Stimulated activated CD4-positive, alpha-beta T cell treated with anti-CD3 and anti-CD28 coated beads, Interleukin-2, amount 100 ng/mL, for 4 hours (primary cell): Measurements from ENCODE around the gene SUPT20H.
"Not testable (repeated sequence)": the region's sequence is repeated elsewhere in the genome, so short reads cannot be mapped to it uniquely, and the experiment has no call there.

ENCODE experiments used
- DNase-seq: peaks from one replicate; pipeline ENCODE4 v3.0.0-alpha.2; 2020; ENCODE audit warnings: low read depth

Gene SUPT20H

DNA sequence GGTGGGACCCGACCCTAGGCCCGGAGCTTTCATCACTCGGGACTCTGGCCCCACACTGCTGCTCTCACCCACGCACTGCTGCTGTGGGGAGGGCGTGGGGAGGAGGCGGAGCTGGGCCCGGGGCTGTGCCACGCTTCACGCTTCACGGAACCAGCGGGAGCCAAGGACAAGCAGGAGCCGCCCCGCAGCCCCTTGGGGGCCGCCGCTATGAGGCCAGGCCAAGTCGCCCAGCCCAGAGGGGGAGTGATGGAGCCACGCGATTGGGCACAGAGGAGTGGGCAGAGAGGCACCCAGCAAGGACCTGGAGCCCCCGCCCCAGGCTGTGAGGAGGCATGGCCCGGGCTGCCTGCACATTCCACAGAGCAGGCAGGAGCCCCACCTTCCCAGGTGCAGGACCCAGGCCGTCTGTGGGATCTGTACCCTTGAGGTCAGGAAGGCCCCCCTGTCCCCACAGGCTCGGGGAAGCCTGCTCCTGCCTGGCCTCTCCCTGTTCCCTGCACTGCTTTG, 10.2 kb upstream of the SUPT20H start:
- DNase-seq = no peak

DNA sequence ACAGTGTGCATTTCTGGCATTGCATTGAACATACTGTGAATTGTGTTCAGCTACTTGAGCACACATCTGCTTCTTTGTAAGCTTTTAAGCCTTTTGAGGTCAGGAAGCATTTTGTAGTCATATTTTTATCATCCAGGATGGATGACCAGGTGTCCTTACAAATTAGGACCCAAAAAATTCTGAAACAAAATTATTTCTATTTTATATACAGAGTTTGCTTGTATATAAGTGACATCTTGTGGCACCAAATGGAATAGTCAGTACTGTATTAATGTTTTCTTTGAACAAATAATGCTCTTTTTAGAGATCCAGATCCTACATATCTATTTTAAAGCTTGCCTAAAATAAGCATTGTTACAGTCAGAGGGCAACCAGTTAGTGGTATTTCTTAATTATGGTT, 9.5 kb upstream of the SUPT20H start:
- no peak for DNase-seq

DNA sequence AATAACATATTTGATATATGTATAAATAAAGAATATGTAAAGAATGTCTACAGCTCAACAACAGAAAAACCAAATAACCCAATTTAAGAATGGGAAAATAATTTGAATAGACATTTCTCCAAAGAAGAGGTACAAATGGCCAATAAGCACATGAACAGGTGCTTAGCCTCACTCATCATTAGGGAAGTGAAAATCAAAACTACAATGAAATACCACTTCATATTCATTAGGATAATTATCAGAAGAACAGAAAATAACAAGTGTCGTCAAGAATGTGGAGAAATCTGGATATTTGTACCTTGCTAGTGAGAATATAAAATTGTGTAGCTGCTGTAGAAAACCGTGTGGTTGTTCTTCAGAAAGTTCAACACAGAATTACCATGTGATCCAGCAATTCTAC, 8.4 kb upstream of the SUPT20H start:
- DNase-seq = no peak

DNA sequence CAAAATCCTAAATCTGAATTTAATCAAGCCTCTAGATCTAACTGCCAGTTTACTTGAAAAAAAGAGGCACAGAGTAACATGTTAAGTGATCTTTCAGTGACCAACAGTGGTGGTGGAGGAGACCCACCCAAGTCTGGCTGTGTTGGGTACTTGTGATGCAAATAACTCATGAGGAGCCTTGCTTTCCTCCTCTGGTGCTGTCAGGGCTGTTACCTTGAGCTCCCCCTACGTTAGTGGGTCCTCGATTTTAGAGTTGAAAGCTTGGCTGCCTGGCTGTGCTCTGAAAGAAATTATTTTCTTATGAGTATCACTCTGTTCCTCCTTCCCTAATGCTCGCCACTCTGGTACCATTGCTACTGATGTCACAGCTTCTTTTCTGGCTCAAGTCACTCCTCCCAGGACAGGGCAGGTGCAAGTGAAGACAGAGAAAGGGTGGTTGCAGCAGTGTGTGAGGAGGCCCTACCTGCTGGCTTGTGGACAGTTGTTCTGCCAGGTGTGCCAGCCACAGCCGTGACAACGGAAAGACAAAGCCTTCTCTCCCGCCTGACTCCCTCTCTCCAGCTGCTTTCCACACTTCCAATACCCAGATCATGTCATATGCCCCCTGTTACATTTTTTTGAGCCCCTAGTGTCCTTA, 6.5 kb upstream of the SUPT20H start:
- no peak for DNase-seq

DNA sequence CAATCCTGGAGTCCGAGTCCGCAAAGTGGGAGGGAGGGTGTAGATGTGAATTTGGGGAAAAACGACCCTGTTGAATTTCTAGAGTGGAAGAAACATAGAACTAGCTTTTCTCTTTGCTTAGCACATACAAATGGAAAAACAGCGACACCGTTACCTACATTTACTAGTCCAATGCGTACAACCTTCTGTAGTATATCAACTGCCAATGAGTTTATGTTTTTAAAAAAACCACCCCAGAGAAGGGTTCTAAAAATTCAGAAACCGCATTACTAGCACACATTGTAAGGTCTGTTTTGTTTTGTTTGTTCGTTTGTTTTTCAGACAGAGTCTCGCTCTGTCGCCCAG, 332 bp upstream of the SUPT20H start:
- no peak for DNase-seq

DNA sequence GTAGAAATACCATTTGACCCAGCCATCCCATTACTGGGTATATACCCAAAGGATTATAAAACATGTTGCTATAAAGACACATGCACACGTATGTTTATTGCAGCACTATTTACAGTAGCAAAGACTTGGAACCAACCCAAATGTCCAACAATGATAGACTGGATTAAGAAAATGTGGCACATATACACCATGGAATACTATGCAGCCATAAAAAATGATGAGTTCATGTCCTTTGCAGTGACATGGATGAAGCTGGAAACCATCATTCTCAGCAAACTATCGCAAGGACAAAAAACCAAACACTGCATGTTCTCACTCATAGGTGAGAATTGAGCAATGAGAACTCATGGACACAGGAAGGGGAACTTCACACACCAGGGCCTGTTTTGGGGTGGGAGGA, 3.3 kb downstream of the SUPT20H start:
- DNase-seq = not testable (repeated sequence)

DNA sequence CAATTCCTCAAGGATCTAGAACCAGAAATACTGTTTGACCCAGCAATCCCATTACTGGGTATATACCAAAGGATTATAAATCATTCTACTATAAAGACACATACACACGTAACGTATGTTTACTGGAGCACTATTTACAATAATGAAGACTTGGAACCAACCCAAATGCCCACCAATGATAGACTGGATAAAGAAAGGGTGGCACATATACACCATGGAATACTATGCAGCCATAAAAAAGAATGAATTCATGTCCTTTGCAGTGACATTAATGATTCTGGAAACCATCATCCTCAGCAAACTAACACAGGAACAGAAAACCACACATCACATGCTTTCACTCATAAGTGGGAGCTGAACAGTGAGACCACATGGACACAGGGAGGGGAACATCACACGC, 6.4 kb downstream of the SUPT20H start:
- DNase-seq = not testable (repeated sequence)

DNA sequence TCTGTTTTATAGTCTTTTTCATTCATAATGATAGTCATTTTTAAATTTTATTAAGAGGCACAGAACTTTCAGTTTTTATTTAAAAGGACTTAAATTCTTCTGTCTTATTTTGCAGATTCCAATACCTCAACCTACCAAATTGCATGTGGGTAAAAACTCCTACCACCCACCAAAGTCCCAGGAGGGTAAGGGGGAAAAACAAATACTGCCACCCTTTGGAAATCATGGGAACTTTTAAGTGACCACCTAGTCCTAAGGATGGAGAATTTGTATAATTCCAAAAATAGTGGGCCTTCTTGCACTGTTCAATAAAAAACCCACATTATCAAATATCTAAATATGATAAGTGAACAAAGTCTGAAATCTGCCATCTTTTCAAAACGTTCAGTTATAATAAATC, 9.7 kb downstream of the SUPT20H start:
- DNase-seq = no peak

DNA sequence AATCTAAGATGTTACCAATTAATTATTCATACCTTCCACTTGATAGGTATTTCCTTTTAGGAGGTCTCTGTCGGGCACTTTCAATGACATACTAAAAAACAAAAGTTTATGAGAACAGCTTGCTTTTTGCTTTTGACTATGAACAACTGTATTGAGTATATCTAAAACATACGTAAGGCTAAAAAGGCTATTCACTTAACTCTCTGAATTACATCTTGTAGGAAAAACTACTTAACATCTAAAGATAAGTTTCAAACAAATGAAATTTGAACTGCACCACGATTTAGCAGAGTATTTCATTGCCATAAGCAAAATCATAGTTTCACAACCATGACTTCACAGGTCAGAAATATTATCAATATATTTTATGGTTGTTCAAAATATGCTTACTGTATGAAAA, 11.6 kb downstream of the SUPT20H start:
- DNase-seq = no peak

DNA sequence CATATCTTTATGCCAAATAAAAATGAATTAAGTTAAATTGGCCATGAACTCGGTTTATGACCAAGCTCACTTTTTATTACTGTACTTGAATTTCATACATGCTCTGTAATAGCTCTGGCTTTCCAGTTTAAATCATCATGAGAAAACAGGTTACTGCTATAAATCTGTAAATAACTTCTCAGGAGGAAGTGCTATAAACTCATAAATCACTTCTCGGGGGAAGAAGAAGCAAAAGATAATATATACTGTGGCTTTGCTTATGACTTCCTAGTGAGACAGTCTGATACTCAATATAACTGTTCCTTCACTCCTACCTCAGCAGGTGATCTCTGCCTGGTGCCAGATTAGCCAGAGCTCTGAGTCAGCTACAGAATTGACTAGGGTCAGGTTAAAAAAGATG, 12.5 kb downstream of the SUPT20H start:
- DNase-seq = no peak

DNA sequence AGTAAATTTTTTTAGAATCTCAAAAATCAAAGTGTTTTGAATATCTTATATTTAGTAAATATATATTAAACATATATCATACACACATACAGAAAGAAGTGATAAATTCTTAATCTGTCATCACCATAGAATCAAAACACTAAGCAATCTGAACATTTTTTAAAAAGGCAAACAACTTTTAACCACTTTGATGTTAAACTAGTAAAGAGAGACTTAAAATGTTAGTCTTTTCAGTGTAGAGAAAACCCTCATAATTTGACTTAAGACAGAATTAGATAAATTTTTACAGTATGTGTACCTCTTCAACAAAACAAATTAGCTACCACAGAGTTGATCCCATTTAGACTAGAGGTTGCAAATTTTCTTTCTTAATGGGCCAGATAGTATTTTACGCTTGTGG, 13.4 kb downstream of the SUPT20H start:
- no peak for DNase-seq

DNA sequence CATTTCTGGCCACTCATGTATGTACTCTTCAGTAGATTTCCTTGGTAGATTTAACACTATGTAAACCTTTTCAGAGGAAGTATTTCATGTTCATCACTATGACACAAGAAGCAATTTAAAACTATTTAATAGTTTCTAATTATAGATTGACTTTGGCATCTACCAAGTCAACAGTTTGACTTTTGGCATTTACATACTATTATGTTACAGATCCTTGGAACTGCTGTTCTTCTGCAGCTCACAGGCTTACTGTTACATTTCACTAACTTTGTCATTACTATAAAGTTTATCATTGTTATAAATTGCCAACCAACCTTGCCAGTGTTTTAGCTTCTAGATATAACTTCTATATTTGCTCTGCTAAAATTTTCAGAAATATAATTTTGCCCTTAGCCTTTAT, 18.7 kb downstream of the SUPT20H start:
- DNase-seq = no peak

DNA sequence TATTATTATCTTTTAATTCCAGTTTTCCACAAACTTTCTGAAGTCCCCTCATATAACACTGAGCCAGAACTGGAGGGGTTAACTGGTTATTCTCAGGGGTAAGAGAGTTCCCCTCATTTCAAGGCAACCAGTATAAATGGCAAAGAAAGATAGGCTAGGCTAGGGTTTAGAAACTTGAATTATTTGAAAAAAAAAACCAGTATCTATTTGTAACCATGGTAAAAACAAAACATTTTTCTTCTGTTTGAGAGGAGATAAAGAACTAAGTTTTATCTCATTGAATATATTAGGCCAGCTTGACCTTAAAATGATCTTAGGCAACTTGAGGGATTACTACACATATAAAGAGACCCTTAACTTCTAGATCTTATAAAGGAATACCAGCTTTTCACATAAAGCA, 19.6 kb downstream of the SUPT20H start:
- DNase-seq = no peak

DNA sequence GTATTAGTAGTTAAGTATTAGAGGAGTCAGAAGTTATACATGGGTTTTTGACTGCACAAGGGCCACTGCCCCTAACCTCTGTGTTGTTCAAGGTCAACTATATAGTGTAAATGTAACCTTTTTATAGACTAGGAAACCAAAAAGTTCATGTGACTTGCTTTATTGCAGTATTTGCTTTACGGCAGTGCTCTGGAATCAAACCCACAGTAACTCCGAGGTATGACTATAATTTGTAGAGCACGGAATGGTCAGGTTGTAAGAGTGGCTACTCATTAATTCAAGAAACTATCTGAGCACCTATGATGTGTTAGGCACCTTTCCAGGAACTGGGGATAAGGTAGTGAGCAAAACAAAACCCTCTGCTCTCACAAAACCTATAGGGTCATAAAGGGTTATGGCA, 22.2 kb downstream of the SUPT20H start:
- no peak for DNase-seq

DNA sequence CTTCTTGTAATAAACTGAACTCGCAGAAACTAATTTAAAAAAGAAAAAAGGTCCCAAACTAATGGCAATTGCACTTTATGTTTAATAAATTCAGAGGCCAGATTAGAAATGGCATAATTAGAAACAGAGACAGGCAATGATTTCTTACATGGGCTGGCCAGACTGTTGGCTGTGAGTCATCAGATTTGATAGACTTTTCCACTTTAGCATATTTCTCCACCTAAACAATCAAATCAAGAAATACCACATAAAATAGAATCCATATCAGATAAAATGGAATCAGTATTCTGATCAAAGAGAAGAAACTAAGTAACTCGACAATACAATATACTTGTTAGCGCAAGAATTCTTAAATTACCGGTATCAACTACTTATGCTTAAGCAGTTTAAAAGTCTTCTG, 29.9 kb downstream of the SUPT20H start:
- DNase-seq = no peak

DNA sequence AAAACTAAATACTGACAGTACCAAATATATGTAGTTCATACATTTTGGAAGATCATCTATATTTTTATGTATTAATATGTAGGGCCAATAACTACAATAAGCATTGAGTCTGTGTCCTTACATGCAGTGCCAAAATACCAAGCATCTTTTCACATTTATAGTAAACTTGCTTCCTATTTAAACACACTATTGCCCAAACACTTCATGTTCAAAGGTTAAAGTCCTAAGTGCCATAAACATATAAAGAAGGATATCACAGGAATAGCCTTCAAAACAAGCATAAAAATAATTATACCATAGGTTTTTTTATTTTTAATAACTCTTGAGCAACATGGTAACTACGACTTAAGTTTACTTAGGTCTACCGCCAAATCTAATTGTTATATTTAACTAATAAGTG, 31.8 kb downstream of the SUPT20H start:
- DNase-seq = no peak

DNA sequence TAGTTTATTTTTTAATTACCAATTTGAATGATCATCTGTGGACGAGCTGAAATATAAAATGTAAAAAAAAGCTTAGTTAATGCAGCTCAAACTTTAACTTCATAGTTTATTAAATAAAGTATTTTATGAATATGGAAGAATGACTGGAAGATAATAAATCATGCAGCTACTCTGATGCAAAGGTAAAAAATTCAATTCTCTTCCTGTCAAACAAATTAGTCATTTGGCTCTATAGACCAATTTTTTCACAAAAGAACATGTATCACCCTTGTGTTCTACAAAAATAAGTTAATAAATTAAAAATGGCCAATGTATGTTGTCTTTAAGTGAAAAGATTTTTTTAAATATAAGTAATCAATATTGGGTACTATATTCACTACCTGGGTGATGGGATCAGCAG, 32.7 kb downstream of the SUPT20H start:
- DNase-seq = no peak

DNA sequence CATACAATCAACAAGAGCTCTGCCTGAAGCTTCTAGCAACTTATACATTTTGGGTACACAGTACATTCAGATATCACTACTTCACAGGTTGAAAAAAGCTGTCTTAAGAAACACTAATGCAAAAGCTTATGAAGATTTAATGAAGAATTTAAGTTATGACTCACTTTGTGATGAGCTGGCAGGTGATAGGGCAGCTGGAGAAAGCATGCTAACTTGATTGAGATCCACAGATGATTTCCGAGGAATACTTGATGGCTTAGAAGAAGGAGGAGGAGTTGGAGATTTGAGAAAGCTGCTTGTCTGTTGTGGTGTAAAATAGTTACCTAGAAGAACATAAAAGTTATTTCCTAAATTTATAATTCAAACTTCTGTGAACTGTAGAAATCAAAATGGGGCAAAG, 35.6 kb downstream of the SUPT20H start:
- no peak for DNase-seq

DNA sequence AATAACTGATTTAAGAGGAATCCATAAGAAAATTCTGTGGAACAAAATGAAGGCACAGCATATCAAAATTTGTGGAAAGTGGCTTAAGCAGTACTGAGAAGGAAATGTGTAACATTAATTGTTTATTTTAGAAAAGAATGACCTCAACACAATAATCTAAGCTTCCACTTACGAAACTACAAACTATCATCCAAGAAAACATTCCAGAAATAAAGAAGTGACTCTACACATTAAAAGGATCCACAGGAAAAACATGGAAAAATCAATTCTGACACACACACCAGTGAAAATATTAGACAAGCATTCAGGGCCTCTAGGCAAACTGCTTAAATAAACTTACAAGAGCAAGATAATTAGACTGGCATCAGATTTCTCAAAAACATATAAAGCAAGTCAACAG, 44.9 kb downstream of the SUPT20H start:
- DNase-seq = no peak

DNA sequence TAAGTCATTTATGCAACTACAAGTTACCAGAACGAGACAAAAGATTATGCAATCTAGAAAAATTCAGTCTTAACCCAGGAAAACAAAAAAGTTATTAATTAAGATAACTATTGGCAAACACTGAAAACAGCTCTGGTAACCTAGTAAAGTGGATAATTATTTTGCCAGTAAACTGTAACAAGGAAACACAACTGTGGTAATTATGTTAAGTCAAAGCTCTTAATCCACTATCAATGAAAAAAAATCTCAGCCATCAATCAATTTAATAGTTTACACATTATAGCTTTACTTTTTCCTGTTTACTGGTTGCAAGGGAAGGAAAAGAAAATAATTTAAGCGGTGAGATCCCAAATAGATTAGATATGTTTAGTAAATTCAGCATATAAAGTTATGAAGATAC, 47.7 kb downstream of the SUPT20H start:
- no peak for DNase-seq

DNA sequence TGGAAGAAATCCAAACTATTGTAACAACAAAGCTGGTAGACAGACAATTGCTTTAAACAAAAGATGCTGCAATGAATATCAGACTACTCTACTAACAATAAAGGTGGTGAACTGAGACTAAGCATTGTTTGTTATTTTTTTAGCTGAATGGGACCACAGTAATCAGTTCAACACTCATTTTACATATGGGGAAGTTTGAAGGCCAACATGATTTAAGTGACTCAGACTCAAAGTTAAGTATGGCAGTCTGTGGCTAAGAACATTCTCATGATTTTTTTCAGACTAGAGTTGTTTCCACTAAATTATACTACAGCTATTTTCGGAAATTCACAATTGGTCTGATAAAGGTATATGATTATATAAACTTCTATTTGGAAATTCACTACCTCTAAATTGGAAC, 48.5 kb downstream of the SUPT20H start:
- no peak for DNase-seq

DNA sequence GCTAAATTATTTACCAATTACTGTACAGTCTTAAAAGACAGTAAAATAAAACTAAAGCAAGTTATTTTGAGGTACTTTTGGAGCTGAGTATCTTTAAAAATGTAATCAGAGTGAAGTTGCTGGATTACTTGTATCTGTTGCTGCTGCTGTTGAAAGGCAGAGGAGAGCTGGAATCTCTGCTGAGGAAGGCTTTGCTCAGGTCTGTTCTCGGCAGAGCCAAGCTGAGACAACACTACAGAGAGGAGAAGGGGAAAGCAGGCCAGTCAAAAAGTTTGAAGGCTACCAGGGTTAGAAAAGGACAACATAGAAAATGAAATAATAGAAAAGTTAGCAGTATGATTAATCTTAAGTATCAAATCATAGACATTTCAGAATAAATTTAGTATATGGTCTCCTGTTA, 49.1 kb downstream of the SUPT20H start:
- DNase-seq = no peak

DNA sequence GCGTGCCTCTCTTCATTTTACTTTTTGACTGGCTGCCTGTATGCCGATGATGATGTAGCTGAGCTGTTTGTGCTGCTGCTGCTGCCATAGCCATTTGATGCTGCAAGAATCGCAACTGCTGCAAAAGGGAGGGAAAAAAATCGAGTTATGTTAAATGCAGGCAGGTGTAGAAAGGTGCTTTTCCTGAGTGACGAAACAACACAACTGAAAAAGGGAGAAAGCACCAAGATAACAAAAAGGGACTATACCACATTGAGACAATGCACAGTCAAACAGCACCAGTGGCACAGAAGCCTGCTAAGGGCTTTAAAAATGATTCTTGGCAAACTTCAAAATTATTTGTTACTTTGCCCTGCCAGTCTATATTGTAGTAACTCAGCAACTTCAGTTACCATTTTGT, 49.8 kb downstream of the SUPT20H start:
- no peak for DNase-seq

DNA sequence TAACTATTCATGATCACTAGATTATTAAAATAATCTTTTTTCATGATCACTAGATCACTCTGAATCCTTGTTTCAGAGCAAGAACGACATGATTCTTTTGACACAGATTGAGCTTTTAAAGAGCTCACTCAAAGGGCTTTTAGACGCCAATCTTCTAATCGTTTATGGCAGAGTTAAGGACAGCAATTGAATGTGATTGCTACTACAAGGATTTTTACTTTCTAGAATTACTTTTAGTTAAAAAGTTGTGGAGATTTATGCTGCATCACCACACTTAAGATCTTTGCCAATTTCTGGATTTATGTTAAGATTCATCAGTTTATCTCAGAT, 57.6 kb downstream of the SUPT20H start:
- no peak for DNase-seq
